Measurements from ENCODE around the gene CAAP1. TPM values are rescaled to one million over a fixed set of nuclear protein-coding genes. Genes with fewer than 3 reads are reported as not detected.
A peak's percentile ranks its signal among the peaks of the same experiment; 100 is the strongest.
"Not testable (repeated sequence)": the region's sequence is repeated elsewhere in the genome, so short reads cannot be mapped to it uniquely, and the experiment has no call there.

The CAAP1 gene
- total RNA-seq, 2 donors from 2014 or later, result 11.0 to 17.7 TPM

- peak overlapping the region; percentile 97 for H3K4me3 Mint-ChIP-seq
- H3K36me3 Mint-ChIP-seq (ENCODE audit: low read depth), result peaks cover 8% of the 10 kb centered on the region
- H3K27me3 Mint-ChIP-seq, result no peaks in the 10 kb centered on the region
- H3K4me1 Mint-ChIP-seq, result peaks cover 32% of the 10 kb centered on the region
- DNase-seq, result no peak
- H3K9me3 ChIP-seq (ENCODE audit: control insufficient read depth, low read length, poor library complexity, severe bottlenecking), result no peaks in the 10 kb centered on the region
- no peak for ATAC-seq
- H3K27ac Mint-ChIP-seq, result peak overlapping the region; percentile 98
These were observed 876 bp downstream of the CAAP1 start for GRCh38 chr9:26891726-26892125.

GRCh38 chr9:26888271-26888670 is 4.3 kb downstream of the CAAP1 start:
- Mint-ChIP-seq H3K4me3 (no peak overlapping the region), H3K27ac (peak overlapping the region; percentile 79)

GRCh38 chr9:26882154-26882553 is 10.4 kb downstream of the CAAP1 start:
- no peak overlapping the region for H3K27ac Mint-ChIP-seq
- DNase-seq (no peak), ATAC-seq (no peak)
- H3K27me3 Mint-ChIP-seq, result no peaks in the 10 kb centered on the region
- no peaks in the 10 kb centered on the region for H3K9me3 ChIP-seq (ENCODE audit: control insufficient read depth, low read length, poor library complexity, severe bottlenecking)
- no peak overlapping the region for H3K4me3 Mint-ChIP-seq
- no peaks in the 10 kb centered on the region for H3K4me1 Mint-ChIP-seq
- H3K36me3 Mint-ChIP-seq (ENCODE audit: low read depth), result peaks cover 13% of the 10 kb centered on the region

More at GRCh38 chr9:26888271-26888670, 4.3 kb downstream of the CAAP1 start:
- peaks cover 8% of the 10 kb centered on the region for H3K36me3 Mint-ChIP-seq (ENCODE audit: low read depth)
- DNase-seq (no peak), ATAC-seq (no peak)
- H3K4me1 Mint-ChIP-seq, result peaks cover 32% of the 10 kb centered on the region
- H3K9me3 ChIP-seq (ENCODE audit: control insufficient read depth, low read length, poor library complexity, severe bottlenecking), result no peaks in the 10 kb centered on the region
- no peaks in the 10 kb centered on the region for H3K27me3 Mint-ChIP-seq

GRCh38 chr9:26880262-26880661 is 12.3 kb downstream of the CAAP1 start:
- no peak for ATAC-seq
- no peak overlapping the region for H3K4me3 Mint-ChIP-seq
- no peak for DNase-seq
- H3K4me1 Mint-ChIP-seq, result no peaks in the 10 kb centered on the region
- H3K9me3 ChIP-seq (ENCODE audit: control insufficient read depth, low read length, poor library complexity, severe bottlenecking), result no peaks in the 10 kb centered on the region
- H3K27ac Mint-ChIP-seq, result no peak overlapping the region
- H3K27me3 Mint-ChIP-seq, result no peaks in the 10 kb centered on the region
- peaks cover 13% of the 10 kb centered on the region for H3K36me3 Mint-ChIP-seq (ENCODE audit: low read depth)

- ATAC-seq; H3K4me1 Mint-ChIP-seq; H3K4me3 Mint-ChIP-seq; H3K9me3 ChIP-seq (ENCODE audit: control insufficient read depth, low read length, poor library complexity, severe bottlenecking); H3K36me3 Mint-ChIP-seq (ENCODE audit: low read depth); DNase-seq; H3K27me3 Mint-ChIP-seq; H3K27ac Mint-ChIP-seq: not testable (repeated sequence)
These were observed 17.4 kb downstream of the CAAP1 start for GRCh38 chr9:26875155-26875554.

- ATAC-seq, result no peak
- H3K27me3 Mint-ChIP-seq, result no peaks in the 10 kb centered on the region
These were observed 22.3 kb downstream of the CAAP1 start for GRCh38 chr9:26870292-26870691.

GRCh38 chr9:26863074-26863473 is 29.5 kb downstream of the CAAP1 start:
- ATAC-seq (no peak), DNase-seq (no peak)
- Mint-ChIP-seq H3K27ac (no peak overlapping the region), H3K36me3 (ENCODE audit: low read depth) (peaks cover 4% of the 10 kb centered on the region), H3K4me1 (peaks cover 3% of the 10 kb centered on the region), H3K4me3 (no peak overlapping the region), H3K27me3 (no peaks in the 10 kb centered on the region)
- H3K9me3 ChIP-seq (ENCODE audit: control insufficient read depth, low read length, poor library complexity, severe bottlenecking), result no peaks in the 10 kb centered on the region

More at GRCh38 chr9:26870292-26870691, 22.3 kb downstream of the CAAP1 start:
- H3K9me3 ChIP-seq (ENCODE audit: control insufficient read depth, low read length, poor library complexity, severe bottlenecking), result no peaks in the 10 kb centered on the region
- no peak overlapping the region for H3K27ac Mint-ChIP-seq
- DNase-seq, result no peak
- no peak overlapping the region for H3K4me3 Mint-ChIP-seq
- peaks cover 2% of the 10 kb centered on the region for H3K36me3 Mint-ChIP-seq (ENCODE audit: low read depth)
- peaks cover 5% of the 10 kb centered on the region for H3K4me1 Mint-ChIP-seq

- DNase-seq (no peak), ATAC-seq (no peak)
- Mint-ChIP-seq H3K27ac (no peak overlapping the region), H3K27me3 (no peaks in the 10 kb centered on the region), H3K4me1 (no peaks in the 10 kb centered on the region), H3K36me3 (ENCODE audit: low read depth) (peaks cover 4% of the 10 kb centered on the region), H3K4me3 (no peak overlapping the region)
- H3K9me3 ChIP-seq (ENCODE audit: control insufficient read depth, low read length, poor library complexity, severe bottlenecking), result no peaks in the 10 kb centered on the region
These were observed 36.1 kb downstream of the CAAP1 start for GRCh38 chr9:26856413-26857032.

GRCh38 chr9:26850995-26851394 is 41.6 kb downstream of the CAAP1 start:
- H3K4me1 Mint-ChIP-seq, result peaks cover 3% of the 10 kb centered on the region
- H3K9me3 ChIP-seq (ENCODE audit: control insufficient read depth, low read length, poor library complexity, severe bottlenecking), result no peaks in the 10 kb centered on the region
- DNase-seq (no peak), ATAC-seq (no peak)
- no peak overlapping the region for H3K4me3 Mint-ChIP-seq
- peak overlapping the region; percentile 4 for H3K27ac Mint-ChIP-seq
- H3K36me3 Mint-ChIP-seq (ENCODE audit: low read depth), result peaks cover 2% of the 10 kb centered on the region
- no peaks in the 10 kb centered on the region for H3K27me3 Mint-ChIP-seq

GRCh38 chr9:26833792-26834191 is 58.8 kb downstream of the CAAP1 start:
- Mint-ChIP-seq H3K36me3 (ENCODE audit: low read depth) (no peaks in the 10 kb centered on the region), H3K27ac (no peak overlapping the region), H3K4me3 (no peak overlapping the region), H3K4me1 (peaks cover 4% of the 10 kb centered on the region), H3K27me3 (no peaks in the 10 kb centered on the region)
- ATAC-seq (no peak), DNase-seq (no peak)
- H3K9me3 ChIP-seq (ENCODE audit: control insufficient read depth, low read length, poor library complexity, severe bottlenecking), result no peaks in the 10 kb centered on the region

GRCh38 chr9:26828391-26828955 is 64.1 kb downstream of the CAAP1 start:
- not testable (repeated sequence) for H3K27me3 Mint-ChIP-seq; H3K4me3 Mint-ChIP-seq; DNase-seq; ATAC-seq; H3K27ac Mint-ChIP-seq; H3K36me3 Mint-ChIP-seq (ENCODE audit: low read depth); H3K4me1 Mint-ChIP-seq; H3K9me3 ChIP-seq (ENCODE audit: control insufficient read depth, low read length, poor library complexity, severe bottlenecking)

- no peak overlapping the region for H3K27ac Mint-ChIP-seq
- DNase-seq, result no peak
- H3K36me3 Mint-ChIP-seq (ENCODE audit: low read depth), result peaks cover 3% of the 10 kb centered on the region
- no peaks in the 10 kb centered on the region for H3K9me3 ChIP-seq (ENCODE audit: control insufficient read depth, low read length, poor library complexity, severe bottlenecking)
- no peaks in the 10 kb centered on the region for H3K4me1 Mint-ChIP-seq
- ATAC-seq, result no peak
- no peak overlapping the region for H3K4me3 Mint-ChIP-seq
- no peaks in the 10 kb centered on the region for H3K27me3 Mint-ChIP-seq
These were observed 77.8 kb downstream of the CAAP1 start for GRCh38 chr9:26814799-26815198.

GRCh38 chr9:26813247-26813646 is 79.4 kb downstream of the CAAP1 start:
- Mint-ChIP-seq H3K27ac (no peak overlapping the region), H3K27me3 (no peaks in the 10 kb centered on the region), H3K4me1 (no peaks in the 10 kb centered on the region), H3K4me3 (no peak overlapping the region), H3K36me3 (ENCODE audit: low read depth) (peaks cover 3% of the 10 kb centered on the region)
- H3K9me3 ChIP-seq (ENCODE audit: control insufficient read depth, low read length, poor library complexity, severe bottlenecking), result no peaks in the 10 kb centered on the region
- ATAC-seq (no peak), DNase-seq (no peak)

GRCh38 chr9:26812217-26812616 is 80.4 kb downstream of the CAAP1 start:
- no peaks in the 10 kb centered on the region for H3K9me3 ChIP-seq (ENCODE audit: control insufficient read depth, low read length, poor library complexity, severe bottlenecking)
- ATAC-seq, result no peak
- no peak overlapping the region for H3K4me3 Mint-ChIP-seq
- no peak for DNase-seq
- peaks cover 3% of the 10 kb centered on the region for H3K36me3 Mint-ChIP-seq (ENCODE audit: low read depth)
- no peaks in the 10 kb centered on the region for H3K4me1 Mint-ChIP-seq
- H3K27me3 Mint-ChIP-seq, result no peaks in the 10 kb centered on the region
- H3K27ac Mint-ChIP-seq, result no peak overlapping the region

Measured in T-helper 17 cell (primary cell).